ENCODE data around the gene TMEM35B.

GRCh38 chr1:35014486-35014885, 29.3 kb upstream of the TMEM35B start:
- no peak for TF ChIP-seq CTCF (optimal IDR thresholded peaks at IDR 0.05 in 1 of 3, IDR thresholded peaks at IDR 0.05 in 1 of 3, conservative IDR thresholded peaks at IDR 0.05 in 1 of 3; ENCODE audit: extremely low read depth in 1 of 3, insufficient read depth in 2 of 3, low read length in 3 of 3)
- TF ChIP-seq EZH2 (IDR thresholded peaks at IDR 0.05; ENCODE audit: low read length), result no peak

All from keratinocyte (primary cell).